SK-N-SH (cell line): Measurements from ENCODE around the gene PPP2R2B. TPM values are rescaled to one million over a fixed set of nuclear protein-coding genes. Genes with fewer than 3 reads are reported as not detected.

Source experiments
- CTCF ChIA-PET: fragments of 300-600, 350-600 bp; formaldehyde crosslinking; extraction: SDS; loops from one replicate; lab custom pipeline; 2021; lab: Yijun Ruan, JAX
- POLR2A ChIA-PET: fragments of 350-600 bp; sonication (Branson Sonifier 250); formaldehyde crosslinking; extraction: SDS; loops from one replicate; lab custom pipeline; 2020; ENCODE audit warnings: antibody characterized with exemption, inconsistent platforms; lab: Yijun Ruan, JAX
- DNase-seq: peaks from one replicate; pipeline ENCODE4 v3.0.0; 2012
- H2AFZ ChIP-seq: fragments of 200-600 bp; sonication (generic); 2 replicates; pipeline ENCODE4 v1.8.1; 2016; ENCODE audit warnings: antibody characterized with exemption, mild to moderate bottlenecking, low read depth
- H3F3A ChIP-seq: fragments of 200-600 bp; sonication (generic); replicated peaks from 2 replicates; pipeline ENCODE3; 2016; ENCODE audit warnings: antibody characterized with exemption, mild to moderate bottlenecking; ENCODE audit not compliant: insufficient read depth
- H3K27ac ChIP-seq, 2 experiments: fragments of 200-500 bp in 1 of 2; fragments of 200-600 bp in 1 of 2; sonication (Bioruptor generic) in 1 of 2; sonication (generic), shearing (Covaris generic) in 1 of 2; 2 replicates each; pipeline versions ENCODE4 v1.5.1 to v1.6.1; 2014 to 2016; ENCODE audit warnings: low read depth in 2 of 2, inconsistent platforms in 1 of 2, low read length in 1 of 2, mild to moderate bottlenecking in 1 of 2, mixed read lengths in 1 of 2
- H3K27me3 ChIP-seq: fragments of 200-600 bp; sonication (generic), shearing (Covaris generic); 2 replicates; pipeline ENCODE4 v1.6.1; 2016; ENCODE audit warnings: mixed run types; ENCODE audit not compliant: insufficient read depth
- H3K36me3 ChIP-seq, 2 experiments: fragments of 200-500 bp in 1 of 2; fragments of 200-600 bp in 1 of 2; sonication (Bioruptor generic) in 1 of 2; sonication (generic) in 1 of 2; replicated peaks in 1 of 2; 2 replicates each; pipeline versions ENCODE3 to v1.5.1; 2014 to 2016; ENCODE audit warnings: low read length in 1 of 2, mild to moderate bottlenecking in 1 of 2; ENCODE audit not compliant: insufficient read depth in 2 of 2, control insufficient read depth in 1 of 2
- H3K4me1 ChIP-seq, 2 experiments: fragments of 200-500 bp in 1 of 2; fragments of 200-600 bp in 1 of 2; sonication (Bioruptor generic) in 1 of 2; sonication (generic), shearing (Covaris generic) in 1 of 2; 2 replicates each; pipeline versions ENCODE4 v1.5.1 to v1.6.1; 2014 to 2016; ENCODE audit warnings: low read depth in 1 of 2, low read length in 1 of 2, mixed run types in 1 of 2; ENCODE audit not compliant: insufficient read depth in 2 of 2, control insufficient read depth in 1 of 2
- H3K4me2 ChIP-seq: fragments of 200-600 bp; sonication (generic), shearing (Covaris generic); 2 replicates; pipeline ENCODE4 v1.6.1; 2017; ENCODE audit warnings: mixed run types
- H3K4me3 ChIP-seq, 2 experiments: fragments of 200-500 bp in 1 of 2; fragments of 200-600 bp in 1 of 2; sonication (Bioruptor generic) in 1 of 2; sonication (generic), shearing (Covaris generic) in 1 of 2; 2 replicates each; pipeline versions ENCODE4 v1.5.1 to v1.8.1; 2014 to 2016; ENCODE audit warnings: low read depth in 2 of 2, inconsistent platforms in 1 of 2, low read length in 1 of 2, mild to moderate bottlenecking in 1 of 2, mixed read lengths in 1 of 2, moderate library complexity in 1 of 2
- H3K79me2 ChIP-seq: fragments of 200-600 bp; sonication (generic); 2 replicates; pipeline ENCODE4 v1.8.1; 2017; ENCODE audit warnings: mild to moderate bottlenecking; ENCODE audit not compliant: insufficient read depth
- H3K9ac ChIP-seq: fragments of 200-600 bp; sonication (generic); 2 replicates; pipeline ENCODE4 v1.6.1; 2017; ENCODE audit warnings: mixed run types
- H3K9me2 ChIP-seq: fragments of 200-600 bp; sonication (generic); 2 replicates; pipeline ENCODE4 v1.6.1; 2017; ENCODE audit warnings: mixed run types
- H3K9me3 ChIP-seq: fragments of 200-600 bp; sonication (generic); 2 replicates; pipeline ENCODE4 v1.6.1; 2017; ENCODE audit warnings: mixed run types, mild to moderate bottlenecking, moderate library complexity
- H4K20me1 ChIP-seq: fragments of 200-600 bp; sonication (generic); 2 replicates; pipeline ENCODE4 v1.6.1; 2017; ENCODE audit warnings: mild to moderate bottlenecking, mixed run types; ENCODE audit not compliant: insufficient read depth
- CHD2 ChIP-seq: fragments of 150-350 bp; IDR thresholded peaks from 2 replicates; pipeline ENCODE4 v1.6.1; 2018; ENCODE audit warnings: low read length; ENCODE audit not compliant: partially characterized antibody
- ELF1 ChIP-seq: IDR thresholded peaks from 2 replicates; pipeline ENCODE4 v1.4.0; 2012
- EP300 ChIP-seq, 2 experiments: IDR thresholded peaks; 2 replicates each; pipeline versions ENCODE4 v1.4.0 to v1.6.1; 2012; ENCODE audit warnings: borderline replicate concordance in 1 of 2, low read depth in 1 of 2, low read length in 1 of 2
- FOXJ3 ChIP-seq: sonication (generic); formaldehyde crosslinking; IDR thresholded peaks from 2 replicates; pipeline ENCODE4 v1.5.1; 2020; ENCODE audit warnings: mild to moderate bottlenecking, missing genetic modification reagents
- FOXM1 ChIP-seq: IDR thresholded peaks from 2 replicates; pipeline ENCODE4 v1.4.0; 2012; ENCODE audit warnings: low read depth, mild to moderate bottlenecking
- GABPA ChIP-seq: IDR thresholded peaks from 2 replicates; pipeline ENCODE4 v1.4.0; 2012; ENCODE audit warnings: low read depth, mild to moderate bottlenecking
- GATA2 ChIP-seq: sonication (generic); formaldehyde crosslinking; IDR thresholded peaks from 2 replicates; pipeline ENCODE4 v1.5.0; 2020; ENCODE audit warnings: mild to moderate bottlenecking, missing genetic modification reagents
- JUND ChIP-seq: IDR thresholded peaks from 2 replicates; pipeline ENCODE4 v1.4.0; 2012
- MEF2A ChIP-seq: IDR thresholded peaks from 2 replicates; pipeline ENCODE4 v1.4.0; 2012; ENCODE audit warnings: low read depth, borderline replicate concordance
- NFIC ChIP-seq: IDR thresholded peaks from 2 replicates; pipeline ENCODE4 v1.4.0; 2012; ENCODE audit warnings: borderline replicate concordance
- SMC3 ChIP-seq: IDR thresholded peaks from 2 replicates; pipeline ENCODE4 v1.6.1; 2012; ENCODE audit warnings: low read depth, low read length, improper control_type of control experiment
- TAF1 ChIP-seq: IDR thresholded peaks from 2 replicates; pipeline ENCODE4 v1.6.1; 2012; ENCODE audit warnings: low read depth, mild to moderate bottlenecking, low read length, moderate library complexity, borderline replicate concordance
- TEAD4 ChIP-seq: IDR thresholded peaks from 2 replicates; pipeline ENCODE4 v1.4.0; 2012; ENCODE audit warnings: mild to moderate bottlenecking, borderline replicate concordance; ENCODE audit not compliant: insufficient read depth
- YY1 ChIP-seq: IDR thresholded peaks from 2 replicates; pipeline ENCODE4 v1.4.0; 2012; ENCODE audit warnings: low read depth, mild to moderate bottlenecking
- WGBS: methylation state at CpG from one replicate; pipeline ENCODE4 v1.1.6; 2017; ENCODE audit warnings: low lambda C conversion rate; 5-methylcytosine and 5-hydroxymethylcytosine counted together
- polyA plus RNA-seq, 3 experiments: library from polyadenylated mRNA; depleted of rRNA; stranded (reverse); fragments of >200 nt; gene quantifications; 2 replicates each; pipeline ENCODE4 v1.2.3, GENCODE V29; 2012
- TF ChIP-seq, protein P1 (sequence below): IDR thresholded peaks from 2 replicates; pipeline ENCODE4; 2012
- TF ChIP-seq, protein P2 (sequence below): IDR thresholded peaks from 2 replicates; pipeline ENCODE4 v1.6.1; 2012; ENCODE audit warnings: mild to moderate bottlenecking, low read depth, low read length, moderate library complexity

PPP2R2B gene
- polyA plus RNA-seq, 1 of the 3 experiments (the other 2 are of a cell fraction): 11.4 TPM

DNA sequence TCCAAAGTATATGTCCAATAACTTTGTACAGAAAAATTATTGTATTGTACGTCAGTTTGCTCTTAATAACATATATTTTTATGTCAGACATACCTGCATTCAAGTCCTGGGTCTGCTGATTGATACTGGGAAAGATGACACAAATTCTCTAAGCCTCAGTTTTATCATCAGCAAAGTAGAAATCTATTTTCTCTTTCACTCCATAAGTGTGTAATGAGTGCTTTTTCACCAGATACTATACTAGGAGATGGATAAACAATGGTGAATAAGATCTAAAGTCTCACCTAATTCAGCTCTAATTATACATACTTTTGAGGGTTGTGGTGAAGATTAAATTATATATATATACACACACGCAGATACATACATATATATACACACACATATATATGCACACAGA lies 12.3 kb downstream of the PPP2R2B start:
- Histone ChIP-seq H3K4me3 (no peak overlapping the region), H2AFZ (no peak overlapping the region), H3K9me3 (no peaks in the 10 kb centered on the region), H3K36me3 (peaks cover 0 to 2% of the 10 kb centered on the region in 2 experiments), H3K9ac (no peak overlapping the region), H3K27me3 (no peaks in the 10 kb centered on the region), H3K9me2 (no peaks in the 10 kb centered on the region), H3K27ac (no peak overlapping the region), H4K20me1 (no peaks in the 10 kb centered on the region), H3K4me1 (no peaks in the 10 kb centered on the region), H3K4me2 (no peak overlapping the region), H3K79me2 (no peaks in the 10 kb centered on the region), H3F3A (no peaks in the 10 kb centered on the region)
- TF ChIP-seq FOXJ3 (CRISPR knock-in tag) (no peak), FOXM1 (no peak), NFIC (no peak), ELF1 (no peak), CHD2 (no peak), MEF2A (no peak), TEAD4 (no peak), EP300 (IDR thresholded peaks at IDR 0.05; ENCODE audit: borderline replicate concordance in 1 of 2, low read depth in 1 of 2, low read length in 1 of 2) (no peak), YY1 (no peak), TAF1 (no peak), JUND (no peak), GATA2 (CRISPR knock-in tag) (no peak)
- TF ChIP-seq, protein P1, sequence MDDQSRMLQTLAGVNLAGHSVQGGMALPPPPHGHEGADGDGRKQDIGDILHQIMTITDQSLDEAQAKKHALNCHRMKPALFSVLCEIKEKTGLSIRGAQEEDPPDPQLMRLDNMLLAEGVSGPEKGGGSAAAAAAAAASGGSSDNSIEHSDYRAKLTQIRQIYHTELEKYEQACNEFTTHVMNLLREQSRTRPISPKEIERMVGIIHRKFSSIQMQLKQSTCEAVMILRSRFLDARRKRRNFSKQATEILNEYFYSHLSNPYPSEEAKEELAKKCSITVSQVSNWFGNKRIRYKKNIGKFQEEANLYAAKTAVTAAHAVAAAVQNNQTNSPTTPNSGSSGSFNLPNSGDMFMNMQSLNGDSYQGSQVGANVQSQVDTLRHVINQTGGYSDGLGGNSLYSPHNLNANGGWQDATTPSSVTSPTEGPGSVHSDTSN: no peak
- ChIA-PET POLR2A (no interaction called here), CTCF (no interaction called here)
- DNase-seq: no peak
- 75% methylated on average over 2 of the region's 2 CpGs for WGBS

DNA sequence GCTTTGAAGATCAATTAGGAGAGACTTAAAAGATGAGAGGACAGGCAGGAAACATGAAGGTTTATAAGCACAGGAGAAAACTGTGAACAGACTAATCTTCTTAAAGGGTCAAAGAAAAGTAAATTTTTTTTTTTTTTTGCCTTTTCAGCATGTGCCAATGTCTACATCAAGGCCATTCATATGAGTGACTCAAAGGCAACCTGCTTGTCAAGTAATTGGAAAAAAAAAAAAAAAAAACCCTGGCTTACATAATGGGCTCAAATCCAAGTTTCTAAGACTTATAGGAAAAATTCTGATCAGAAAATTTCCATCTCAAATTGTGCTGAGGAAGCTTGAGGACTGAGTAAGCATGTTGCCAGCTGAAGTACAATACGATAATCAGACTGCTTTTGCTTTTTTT lies 15.9 kb downstream of the PPP2R2B start:
- Histone ChIP-seq H4K20me1 (no peaks in the 10 kb centered on the region), H3K4me1 (no peaks in the 10 kb centered on the region; a peak in 1 of 4 replicates), H3K79me2 (no peaks in the 10 kb centered on the region), H3K27ac (no peak overlapping the region), H3K9me2 (no peaks in the 10 kb centered on the region), H3K4me2 (no peak overlapping the region), H3K27me3 (no peaks in the 10 kb centered on the region), H3K4me3 (no peak overlapping the region), H3K36me3 (peaks cover 0 to 2% of the 10 kb centered on the region in 2 experiments), H3K9ac (no peak overlapping the region), H3K9me3 (no peaks in the 10 kb centered on the region), H2AFZ (no peak overlapping the region), H3F3A (no peaks in the 10 kb centered on the region)
- WGBS: 90% methylated on average over 1 of the region's 1 CpG
- ChIA-PET POLR2A (no interaction called here), CTCF (no interaction called here)
- TF ChIP-seq CHD2 (no peak), GABPA (no peak), FOXJ3 (CRISPR knock-in tag) (no peak), SMC3 (no peak)
- TF ChIP-seq, protein P2, sequence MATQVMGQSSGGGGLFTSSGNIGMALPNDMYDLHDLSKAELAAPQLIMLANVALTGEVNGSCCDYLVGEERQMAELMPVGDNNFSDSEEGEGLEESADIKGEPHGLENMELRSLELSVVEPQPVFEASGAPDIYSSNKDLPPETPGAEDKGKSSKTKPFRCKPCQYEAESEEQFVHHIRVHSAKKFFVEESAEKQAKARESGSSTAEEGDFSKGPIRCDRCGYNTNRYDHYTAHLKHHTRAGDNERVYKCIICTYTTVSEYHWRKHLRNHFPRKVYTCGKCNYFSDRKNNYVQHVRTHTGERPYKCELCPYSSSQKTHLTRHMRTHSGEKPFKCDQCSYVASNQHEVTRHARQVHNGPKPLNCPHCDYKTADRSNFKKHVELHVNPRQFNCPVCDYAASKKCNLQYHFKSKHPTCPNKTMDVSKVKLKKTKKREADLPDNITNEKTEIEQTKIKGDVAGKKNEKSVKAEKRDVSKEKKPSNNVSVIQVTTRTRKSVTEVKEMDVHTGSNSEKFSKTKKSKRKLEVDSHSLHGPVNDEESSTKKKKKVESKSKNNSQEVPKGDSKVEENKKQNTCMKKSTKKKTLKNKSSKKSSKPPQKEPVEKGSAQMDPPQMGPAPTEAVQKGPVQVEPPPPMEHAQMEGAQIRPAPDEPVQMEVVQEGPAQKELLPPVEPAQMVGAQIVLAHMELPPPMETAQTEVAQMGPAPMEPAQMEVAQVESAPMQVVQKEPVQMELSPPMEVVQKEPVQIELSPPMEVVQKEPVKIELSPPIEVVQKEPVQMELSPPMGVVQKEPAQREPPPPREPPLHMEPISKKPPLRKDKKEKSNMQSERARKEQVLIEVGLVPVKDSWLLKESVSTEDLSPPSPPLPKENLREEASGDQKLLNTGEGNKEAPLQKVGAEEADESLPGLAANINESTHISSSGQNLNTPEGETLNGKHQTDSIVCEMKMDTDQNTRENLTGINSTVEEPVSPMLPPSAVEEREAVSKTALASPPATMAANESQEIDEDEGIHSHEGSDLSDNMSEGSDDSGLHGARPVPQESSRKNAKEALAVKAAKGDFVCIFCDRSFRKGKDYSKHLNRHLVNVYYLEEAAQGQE: no peak
- DNase-seq: no peak
